Left colon (tissue), 2 donors: ENCODE measurements around the gene SLC35F1. TPM values are rescaled to one million over a fixed set of nuclear protein-coding genes. Genes with fewer than 3 reads are reported as not detected.

Experiments used
- ATAC-seq: fragments of 200-7000 bp; cut with Tn5 transposase; one replicate; pipeline ENCODE4 v1.9.1; 2020; ENCODE audit warnings: mild to moderate bottlenecking, moderate library complexity
- DNase-seq, 2 donors: peaks; one replicate each; pipeline ENCODE4 v3.0.0-alpha.2; 2020
- intact Hi-C, 2 donors: fragments of 100-400 bp; cut with DNase I in 1 of 2; cut with micrococcal nuclease in 1 of 2; formaldehyde crosslinking; loops; one replicate each; pipeline versions ENCODE4 v1.11.2 to v1.14.0; 2022; cut with DNase I, micrococcal nuclease
- total RNA-seq, 2 donors: library from RNA; stranded (reverse); fragmentation: NEBNext Ultra II Directional; extraction: Animal tissue kit (Norgen Biotek cat#: 25700); gene quantifications; one replicate each; pipeline ENCODE4 v1.2.1, GENCODE V29; 2021
- donor health status: DM: no; HTN: no; CAD: no.
- donor health status: DM: yes; HTN: yes; CAD: no.

Gene SLC35F1
- total RNA-seq, 2 donors from 2014 or later = 0.37 to 0.84 TPM

DNA sequence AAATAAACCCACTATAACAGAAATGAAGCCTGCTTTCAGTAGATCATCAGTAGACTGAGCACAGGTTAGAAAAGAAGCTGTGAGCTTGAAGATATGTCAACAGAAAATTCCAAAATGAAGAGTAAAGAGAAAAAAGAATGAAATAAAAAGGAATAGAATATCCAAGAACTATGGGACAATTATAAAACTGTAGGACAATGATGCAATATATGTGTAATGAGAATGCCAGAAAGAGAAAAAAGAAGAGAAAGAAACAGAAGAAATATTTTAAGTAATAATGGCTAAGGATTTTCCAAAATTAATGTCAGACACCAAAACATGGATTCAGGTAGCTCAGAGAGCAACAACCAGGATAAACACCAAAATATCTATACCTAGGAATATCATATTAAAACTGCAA lies 449.6 kb downstream of the SLC35F1 start:
- DNase-seq = no peak
- intact Hi-C loops = no loop called here

More for the DNA sequence above, 449.6 kb downstream of the SLC35F1 start:
- ATAC-seq = no peak

Other genes with a start within 250 kb of the SLC35F1 start
- gene NUS1, start 231.8 kb upstream of the SLC35F1 start, total RNA-seq = 10 to 100 TPM; 29.6 to 33.1 TPM